Measurements from ENCODE around the gene IFT80. TPM values are rescaled to one million over a fixed set of nuclear protein-coding genes. Genes with fewer than 3 reads are reported as not detected.
A peak's percentile ranks its signal among the peaks of the same experiment; 100 is the strongest.

The IFT80 gene
- total RNA-seq, 6 experiments from 2014 or later, result 6.7 to 13.7 (median 8.5) TPM

- no peak for TF ChIP-seq POLR2A (IDR thresholded peaks at IDR 0.05)
- TF ChIP-seq, protein P1, sequence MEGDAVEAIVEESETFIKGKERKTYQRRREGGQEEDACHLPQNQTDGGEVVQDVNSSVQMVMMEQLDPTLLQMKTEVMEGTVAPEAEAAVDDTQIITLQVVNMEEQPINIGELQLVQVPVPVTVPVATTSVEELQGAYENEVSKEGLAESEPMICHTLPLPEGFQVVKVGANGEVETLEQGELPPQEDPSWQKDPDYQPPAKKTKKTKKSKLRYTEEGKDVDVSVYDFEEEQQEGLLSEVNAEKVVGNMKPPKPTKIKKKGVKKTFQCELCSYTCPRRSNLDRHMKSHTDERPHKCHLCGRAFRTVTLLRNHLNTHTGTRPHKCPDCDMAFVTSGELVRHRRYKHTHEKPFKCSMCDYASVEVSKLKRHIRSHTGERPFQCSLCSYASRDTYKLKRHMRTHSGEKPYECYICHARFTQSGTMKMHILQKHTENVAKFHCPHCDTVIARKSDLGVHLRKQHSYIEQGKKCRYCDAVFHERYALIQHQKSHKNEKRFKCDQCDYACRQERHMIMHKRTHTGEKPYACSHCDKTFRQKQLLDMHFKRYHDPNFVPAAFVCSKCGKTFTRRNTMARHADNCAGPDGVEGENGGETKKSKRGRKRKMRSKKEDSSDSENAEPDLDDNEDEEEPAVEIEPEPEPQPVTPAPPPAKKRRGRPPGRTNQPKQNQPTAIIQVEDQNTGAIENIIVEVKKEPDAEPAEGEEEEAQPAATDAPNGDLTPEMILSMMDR (IDR thresholded peaks at IDR 0.05), result no peak
- intact Hi-C loops (cut with DNase I), result no loop called here
- ATAC-seq, result no peak
- no peaks in the 10 kb centered on the region for H3K27me3 ChIP-seq
- H3K4me1 ChIP-seq, result peaks cover 0 to 14% (median 4%) of the 10 kb centered on the region in 4 donors
- WGBS (ENCODE audit: insufficient coverage, low coverage, low lambda C conversion rate, missing lambda C conversion rate), result 67% methylated on average over 1 of the region's 1 CpG
- DNase-seq, result no peak
- no peaks in the 10 kb centered on the region for H3K9me3 ChIP-seq
- no peak overlapping the region for H3K4me3 ChIP-seq
- H3K27ac ChIP-seq, result no peak overlapping the region
- H3K36me3 ChIP-seq, result no peaks in the 10 kb centered on the region
Observed at GRCh38 chr3:160378331-160379109, 20.5 kb downstream of the IFT80 start.

- Histone ChIP-seq H3K9me3 (no peaks in the 10 kb centered on the region), H3K36me3 (no peaks in the 10 kb centered on the region), H3K4me3 (no peak overlapping the region), H3K27ac (no peak overlapping the region), H3K4me1 (peaks cover 0 to 13% (median 4%) of the 10 kb centered on the region in 4 donors), H3K27me3 (no peaks in the 10 kb centered on the region)
- 100% methylated on average over 2 of the region's 2 CpGs for WGBS (ENCODE audit: insufficient coverage, low coverage, low lambda C conversion rate, missing lambda C conversion rate)
- TF ChIP-seq, protein P1 (IDR thresholded peaks at IDR 0.05), result no peak
- no peak for TF ChIP-seq POLR2A (IDR thresholded peaks at IDR 0.05)
- ATAC-seq, result no peak
- no peak for DNase-seq
- intact Hi-C loops (cut with DNase I), result no loop called here
Observed at GRCh38 chr3:160376681-160377080, 22.3 kb downstream of the IFT80 start.

GRCh38 chr3:160374925-160375324, 24.1 kb downstream of the IFT80 start:
- Histone ChIP-seq H3K27ac (peak overlapping the region in 2 of 3 donors; percentile 29 to 31), H3K4me3 (peak overlapping the region in 1 of 3 donors; percentile 4), H3K27me3 (no peaks in the 10 kb centered on the region), H3K4me1 (peaks cover 0 to 9% (median 4%) of the 10 kb centered on the region in 4 donors), H3K36me3 (no peaks in the 10 kb centered on the region), H3K9me3 (no peaks in the 10 kb centered on the region)
- TF ChIP-seq POLR2A (IDR thresholded peaks at IDR 0.05), result no peak
- TF ChIP-seq, protein P1 (IDR thresholded peaks at IDR 0.05), result no peak
- intact Hi-C loops (cut with DNase I), result no loop called here
- ATAC-seq (peak in 3 of 4 donors; percentile 42 to 67 (median 65)), DNase-seq (no peak)
- 26% methylated on average over 1 of the region's 1 CpG for WGBS (ENCODE audit: insufficient coverage, low coverage, low lambda C conversion rate, missing lambda C conversion rate)

- intact Hi-C loops (cut with DNase I), result no loop called here
- H3K27ac ChIP-seq, result peak overlapping the region; percentile 8 to 31 (median 29)
- no peak for TF ChIP-seq POLR2A (IDR thresholded peaks at IDR 0.05)
- TF ChIP-seq, protein P1 (IDR thresholded peaks at IDR 0.05), result no peak
- no peaks in the 10 kb centered on the region for H3K27me3 ChIP-seq
- DNase-seq (no peak), ATAC-seq (peak; percentile 50 to 76 (median 66))
- H3K36me3 ChIP-seq, result no peaks in the 10 kb centered on the region
- 23% methylated on average over 2 of the region's 2 CpGs for WGBS (ENCODE audit: insufficient coverage, low coverage, low lambda C conversion rate, missing lambda C conversion rate)
- peak overlapping the region in 1 of 3 donors; percentile 4 for H3K4me3 ChIP-seq
- peaks cover 0 to 9% (median 4%) of the 10 kb centered on the region in 4 donors for H3K4me1 ChIP-seq
- H3K9me3 ChIP-seq, result no peaks in the 10 kb centered on the region
Observed at GRCh38 chr3:160374472-160374871, 24.6 kb downstream of the IFT80 start.
